HEK293T (cell line): ENCODE data around the gene APBA3.
A peak's percentile ranks its signal among the peaks of the same experiment; 100 is the strongest.
"Not testable (repeated sequence)": the region's sequence is repeated elsewhere in the genome, so short reads cannot be mapped to it uniquely, and the experiment has no call there.

ENCODE experiments used
- CTCF ChIA-PET: fragments of 350-600 bp; formaldehyde crosslinking; extraction: SDS; loops from one replicate; lab custom pipeline; 2021; ENCODE audit warnings: antibody characterized with exemption, inconsistent platforms; lab: Yijun Ruan, JAX
- POLR2A ChIA-PET: fragments of 350-600 bp; formaldehyde crosslinking; extraction: SDS; loops from one replicate; lab custom pipeline; 2020; ENCODE audit warnings: antibody characterized with exemption, inconsistent platforms; lab: Yijun Ruan, JAX
- DNase-seq: peaks from one replicate; pipeline ENCODE4 v3.0.0; 2012; ENCODE audit warnings: mixed read lengths; ENCODE audit errors: extremely low spot score
- ARNT ChIP-seq: fragments of 450-650 bp; IDR thresholded peaks from 2 replicates; pipeline ENCODE4 v1.6.1; 2017; ENCODE audit warnings: mild to moderate bottlenecking
- BHLHE40 ChIP-seq: fragments of 450-650 bp; IDR thresholded peaks from 2 replicates; pipeline ENCODE4 v1.6.1; 2016; ENCODE audit warnings: mild to moderate bottlenecking, moderate library complexity, borderline replicate concordance
- CTBP1 ChIP-seq: fragments of 450-650 bp; IDR thresholded peaks from 2 replicates; pipeline ENCODE4 v1.6.1; 2016; ENCODE audit warnings: borderline replicate concordance
- ELF4 ChIP-seq: fragments of 450-650 bp; IDR thresholded peaks from 2 replicates; pipeline ENCODE4 v1.6.1; 2017; ENCODE audit warnings: antibody characterized with exemption
- FOXA1 ChIP-seq: fragments of 450-650 bp; IDR thresholded peaks from 2 replicates; pipeline ENCODE4 v1.6.1; 2016; ENCODE audit warnings: mild to moderate bottlenecking
- FOXK2 ChIP-seq: fragments of 450-650 bp; IDR thresholded peaks from 2 replicates; pipeline ENCODE4 v1.6.1; 2016; ENCODE audit warnings: mild to moderate bottlenecking
- FOXM1 ChIP-seq: fragments of 450-650 bp; IDR thresholded peaks from 2 replicates; pipeline ENCODE4 v1.6.1; 2017; ENCODE audit warnings: mild to moderate bottlenecking, borderline replicate concordance
- HDGF ChIP-seq: fragments of 450-650 bp; IDR thresholded peaks from 2 replicates; pipeline ENCODE4 v1.6.1; 2017; ENCODE audit warnings: antibody characterized with exemption, borderline replicate concordance
- L3MBTL2 ChIP-seq: fragments of 450-650 bp; conservative IDR thresholded peaks from 2 replicates; pipeline ENCODE4 v1.6.1; 2016; ENCODE audit warnings: mild to moderate bottlenecking
- LEF1 ChIP-seq: fragments of 450-650 bp; IDR thresholded peaks from 2 replicates; pipeline ENCODE4 v1.6.1; 2017; ENCODE audit warnings: mild to moderate bottlenecking, borderline replicate concordance
- NFRKB ChIP-seq: fragments of 450-650 bp; IDR thresholded peaks from 2 replicates; pipeline ENCODE4 v1.6.1; 2016; ENCODE audit warnings: mild to moderate bottlenecking, moderate library complexity
- SP1 ChIP-seq: fragments of 450-650 bp; IDR thresholded peaks from 2 replicates; pipeline ENCODE4 v1.6.1; 2017
- SUZ12 ChIP-seq: fragments of 450-650 bp; IDR thresholded peaks from 2 replicates; pipeline ENCODE4 v1.6.1; 2016; ENCODE audit warnings: mild to moderate bottlenecking
- TARDBP ChIP-seq: fragments of 450-650 bp; IDR thresholded peaks from 2 replicates; pipeline ENCODE4 v1.6.1; 2016
- ZNF384 ChIP-seq: fragments of 450-650 bp; IDR thresholded peaks from 2 replicates; pipeline ENCODE4 v1.6.1; 2016
- TF ChIP-seq, protein P1 (sequence below): fragments of 450-650 bp; IDR thresholded peaks from 2 replicates; pipeline ENCODE4 v1.6.1; 2016

Gene APBA3

GRCh38 chr19:3762501-3763459 is 1.3 kb upstream of the APBA3 start, which contains the start of gene MRPL54:
MRPL54 (plus strand) TSS chr19:3762682; CDS start chr19:3762701, 19 bp downstream.
- TF ChIP-seq FOXA1 (no peak), ZNF384 (no peak), SUZ12 (no peak), L3MBTL2 (peak; percentile 26; the same call in 1 of the 2 replicates), FOXM1 (no peak), LEF1 (no peak), ELF4 (peak; percentile 84), FOXK2 (no peak), TARDBP (no peak), BHLHE40 (no peak)
- DNase-seq = peak; percentile 99
- ChIA-PET CTCF (interaction anchor here (0.6 to 1.8 kb wide), 6 partner anchors 8 to 788 kb away, joined by 3 to 7 read pairs (median 4); no protein-coding TSS in a partner anchor), POLR2A (interaction anchor here (0.5 to 3.6 kb wide), 52 partner anchors 8 to 708 kb away, joined by 3 to 40 read pairs (median 4); partner anchors contain the start of genes EEF2, MATK, PIAS4 and RAX2)

- ChIA-PET POLR2A (interaction anchor here (0.6 to 3.6 kb wide), 34 partner anchors 9 to 709 kb away, joined by 3 to 40 read pairs (median 8); partner anchors contain the start of genes EEF2, MATK, PIAS4 and RAX2), CTCF (interaction anchor here (0.6 to 1.8 kb wide), 5 partner anchors 9 to 225 kb away, joined by 3 to 7 read pairs (median 4); no protein-coding TSS in a partner anchor)
- no peak for DNase-seq
- TF ChIP-seq FOXA1 (no peak), FOXM1 (no peak), ZNF384 (no peak), SUZ12 (no peak), FOXK2 (no peak), HDGF (no peak), LEF1 (no peak), SP1 (no peak), CTBP1 (no peak), BHLHE40 (no peak), L3MBTL2 (no peak), ELF4 (no peak), NFRKB (no peak), ARNT (no peak), TARDBP (no peak)
- TF ChIP-seq, protein P1, sequence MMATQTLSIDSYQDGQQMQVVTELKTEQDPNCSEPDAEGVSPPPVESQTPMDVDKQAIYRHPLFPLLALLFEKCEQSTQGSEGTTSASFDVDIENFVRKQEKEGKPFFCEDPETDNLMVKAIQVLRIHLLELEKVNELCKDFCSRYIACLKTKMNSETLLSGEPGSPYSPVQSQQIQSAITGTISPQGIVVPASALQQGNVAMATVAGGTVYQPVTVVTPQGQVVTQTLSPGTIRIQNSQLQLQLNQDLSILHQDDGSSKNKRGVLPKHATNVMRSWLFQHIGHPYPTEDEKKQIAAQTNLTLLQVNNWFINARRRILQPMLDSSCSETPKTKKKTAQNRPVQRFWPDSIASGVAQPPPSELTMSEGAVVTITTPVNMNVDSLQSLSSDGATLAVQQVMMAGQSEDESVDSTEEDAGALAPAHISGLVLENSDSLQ = no peak
Measured at GRCh38 chr19:3762130-3762473, 610 bp upstream of the APBA3 start.

GRCh38 chr19:3760871-3761361 is 576 bp downstream of the APBA3 start:
- POLR2A ChIA-PET = interaction anchor here (2.0 to 3.6 kb wide), 4 partner anchors 10 to 247 kb away, joined by 7 to 40 read pairs (median 10); partner anchors contain the start of gene PIAS4
- DNase-seq = no peak
- CTCF ChIA-PET = no interaction called here
- TF ChIP-seq ZNF384 (no peak), LEF1 (no peak), ARNT (no peak), FOXK2 (no peak), FOXA1 (no peak), L3MBTL2 (no peak), SP1 (no peak), ELF4 (no peak), NFRKB (no peak), HDGF (no peak), TARDBP (no peak), FOXM1 (no peak), CTBP1 (no peak)

DNA sequence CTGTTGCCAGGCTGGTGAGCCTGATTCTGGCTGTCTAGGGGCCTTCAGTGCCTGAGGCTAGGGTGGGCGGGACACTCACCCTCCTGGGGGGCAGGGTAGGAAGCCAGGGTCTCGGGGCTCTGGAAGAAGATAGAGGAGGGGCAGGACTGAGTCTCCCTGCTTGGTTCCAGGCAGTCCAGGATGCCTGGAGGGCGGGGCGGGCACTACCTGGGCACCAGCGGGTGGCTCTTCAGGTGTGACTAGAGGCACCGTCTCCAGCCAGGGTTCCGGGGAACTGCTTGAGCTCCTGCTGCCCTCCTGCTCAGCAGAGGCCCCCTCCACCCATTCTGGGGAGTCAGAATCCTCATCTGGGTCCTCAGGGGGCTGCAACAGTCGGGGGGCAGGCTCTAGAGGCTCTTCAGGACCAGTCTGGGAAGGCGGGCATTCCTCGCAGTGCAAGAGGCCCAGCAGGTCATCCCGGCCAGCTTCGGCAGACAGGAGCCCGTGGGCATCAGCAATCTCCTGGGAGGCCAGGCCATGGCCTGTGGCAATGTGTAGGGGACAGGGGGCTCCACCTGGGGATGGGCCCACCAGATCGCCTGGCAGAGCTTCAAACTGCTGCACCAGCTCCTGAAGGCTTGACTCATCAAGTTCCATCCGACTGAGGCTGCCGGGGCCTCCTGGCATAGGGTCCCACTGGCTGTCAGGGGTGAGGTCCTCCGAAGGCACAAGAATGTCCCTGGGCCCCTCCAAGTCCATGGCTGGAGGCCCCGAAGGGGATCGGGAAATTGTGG is 1.8 kb downstream of the APBA3 start:
- TF ChIP-seq HDGF (no peak), SUZ12 (no peak), FOXK2 (no peak), SP1 (no peak), NFRKB (no peak), FOXM1 (no peak), CTBP1 (no peak)
- ChIA-PET POLR2A (no interaction called here), CTCF (no interaction called here)
- no peak for DNase-seq

GRCh38 chr19:3758297-3758696 is 3.2 kb downstream of the APBA3 start:
- DNase-seq, POLR2A ChIA-PET: not testable (repeated sequence)
- CTCF ChIA-PET = interaction anchor here (0.7 kb wide), 1 partner anchor 73 kb away, joined by 3 read pairs; no protein-coding TSS in a partner anchor

GRCh38 chr19:3757705-3758104 is 3.8 kb downstream of the APBA3 start:
- CTCF ChIA-PET = interaction anchor here (0.7 kb wide), 1 partner anchor 74 kb away, joined by 3 read pairs; no protein-coding TSS in a partner anchor
- DNase-seq, POLR2A ChIA-PET: not testable (repeated sequence)

DNA sequence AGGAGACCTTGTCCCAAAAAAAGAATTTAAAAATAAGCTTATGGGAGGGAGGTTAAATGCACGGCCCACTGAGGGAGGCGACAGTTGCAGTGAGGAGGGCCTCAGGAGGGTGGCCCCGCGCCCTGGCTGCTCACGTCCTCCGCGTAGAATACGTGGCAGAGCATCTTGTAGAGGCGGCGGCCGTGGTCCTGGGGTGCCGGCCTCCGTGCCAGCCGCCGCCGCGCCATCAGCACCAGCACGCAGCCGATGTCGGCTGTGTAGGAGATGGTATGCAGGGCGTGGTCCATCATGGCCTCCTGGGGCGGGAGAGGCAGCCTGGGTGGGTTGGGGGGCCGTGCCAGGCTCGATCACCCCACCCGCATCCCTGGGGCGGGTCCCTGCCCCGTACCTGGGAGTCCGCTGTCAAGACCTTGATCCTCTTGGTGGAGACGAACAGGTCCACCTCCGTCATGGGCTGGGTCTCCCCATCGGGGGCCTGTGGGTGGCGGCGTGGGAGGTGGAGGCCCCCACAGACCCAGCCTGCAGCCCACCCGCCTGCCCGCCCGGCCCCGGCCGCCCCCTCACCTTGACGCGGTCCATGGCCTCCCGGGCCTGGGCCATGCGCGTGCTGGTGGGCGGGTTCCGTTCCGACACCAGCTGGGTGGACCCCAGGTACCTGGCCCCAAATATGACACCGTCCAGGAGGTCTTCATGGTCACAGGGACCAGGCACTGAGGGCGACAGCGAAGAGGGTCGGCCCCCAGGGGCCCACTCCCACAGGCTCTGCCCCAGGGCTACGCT is 7.7 kb downstream of the APBA3 start:
- ChIA-PET POLR2A (interaction anchor here (6.0 kb wide), 1 partner anchor 8 kb away, joined by 40 read pairs; the partner anchor contains the start of genes APBA3 and MRPL54), CTCF (no interaction called here)
- TF ChIP-seq L3MBTL2 (no peak), HDGF (no peak), BHLHE40 (no peak)
- TF ChIP-seq, protein P1 = no peak
- no peak for DNase-seq
